GM19438 (cell line): Measurements from ENCODE around the gene INPP5D.
"Not testable (repeated sequence)": the region's sequence is repeated elsewhere in the genome, so short reads cannot be mapped to it uniquely, and the experiment has no call there.

Source experiments
- ATAC-seq: cut with Tn5 transposase; IDR thresholded peaks from one replicate; pipeline ENCODE4 v1.9.1; 2021; ENCODE audit warnings: low read depth; ENCODE audit not compliant: unreplicated experiment

INPP5D gene

DNA sequence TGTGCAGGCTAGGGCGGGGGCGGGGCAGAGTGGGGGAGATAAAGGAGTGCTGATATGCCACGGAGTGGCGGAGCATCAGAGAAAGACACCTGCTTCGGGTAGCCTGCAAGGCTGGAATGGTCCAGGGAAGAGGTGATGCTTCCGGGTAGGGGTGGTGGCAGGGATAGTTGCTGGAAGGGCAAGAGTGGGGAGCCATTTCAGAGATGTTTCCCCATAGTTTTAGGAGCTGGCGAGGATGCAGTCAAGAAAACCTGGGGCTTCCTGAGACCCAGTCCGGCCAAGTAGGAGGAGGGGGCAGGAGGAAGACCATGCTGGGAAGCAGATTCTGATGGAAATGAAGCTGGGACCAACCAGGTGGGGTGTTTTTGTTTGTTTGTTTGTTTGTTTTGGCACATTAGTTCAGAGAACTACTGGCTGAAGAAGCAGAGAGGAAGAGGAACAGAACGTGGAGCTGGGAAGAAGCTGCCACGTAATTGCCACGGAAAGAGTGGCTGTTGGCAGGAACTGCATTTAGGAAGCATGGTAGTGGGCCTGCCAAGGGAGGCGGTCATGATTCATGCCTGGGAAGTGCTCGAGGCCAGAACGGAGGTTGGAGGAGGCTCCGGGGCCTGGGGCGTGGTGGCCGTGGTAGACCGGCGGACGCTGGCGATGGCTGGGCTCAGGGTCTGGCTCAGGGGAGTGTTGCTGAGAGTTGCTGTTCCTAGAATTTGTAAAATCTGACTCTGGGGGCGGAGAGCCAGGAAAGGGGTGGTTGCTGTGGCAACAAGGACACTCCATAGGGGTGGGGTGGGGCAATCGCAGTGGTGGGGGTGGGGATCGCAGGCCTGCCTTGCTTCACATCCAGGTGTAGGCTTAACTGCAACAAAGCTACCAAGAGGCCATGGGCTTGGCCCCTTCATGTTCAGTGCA lies 8.6 kb upstream of the INPP5D start:
- ATAC-seq, result no peak

DNA sequence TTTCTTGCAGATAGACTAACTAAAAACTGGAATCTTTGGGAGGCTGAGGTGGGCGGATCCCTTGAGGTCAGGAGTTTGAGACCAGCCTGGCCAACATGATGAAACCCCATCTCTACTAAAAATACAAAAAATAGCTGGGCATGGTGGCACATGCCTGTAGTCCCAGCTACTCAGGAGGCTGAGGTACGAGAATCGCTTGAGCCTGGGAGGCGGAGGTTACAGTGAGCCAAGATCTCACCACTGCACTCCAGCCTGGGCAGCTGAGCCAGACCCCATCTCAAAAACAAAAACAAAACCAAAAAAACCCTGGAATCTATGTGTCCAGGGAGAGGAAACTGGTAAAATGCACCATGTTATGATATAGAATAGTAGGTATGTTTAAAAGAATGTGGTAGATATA lies 7.6 kb upstream of the INPP5D start:
- not testable (repeated sequence) for ATAC-seq

DNA sequence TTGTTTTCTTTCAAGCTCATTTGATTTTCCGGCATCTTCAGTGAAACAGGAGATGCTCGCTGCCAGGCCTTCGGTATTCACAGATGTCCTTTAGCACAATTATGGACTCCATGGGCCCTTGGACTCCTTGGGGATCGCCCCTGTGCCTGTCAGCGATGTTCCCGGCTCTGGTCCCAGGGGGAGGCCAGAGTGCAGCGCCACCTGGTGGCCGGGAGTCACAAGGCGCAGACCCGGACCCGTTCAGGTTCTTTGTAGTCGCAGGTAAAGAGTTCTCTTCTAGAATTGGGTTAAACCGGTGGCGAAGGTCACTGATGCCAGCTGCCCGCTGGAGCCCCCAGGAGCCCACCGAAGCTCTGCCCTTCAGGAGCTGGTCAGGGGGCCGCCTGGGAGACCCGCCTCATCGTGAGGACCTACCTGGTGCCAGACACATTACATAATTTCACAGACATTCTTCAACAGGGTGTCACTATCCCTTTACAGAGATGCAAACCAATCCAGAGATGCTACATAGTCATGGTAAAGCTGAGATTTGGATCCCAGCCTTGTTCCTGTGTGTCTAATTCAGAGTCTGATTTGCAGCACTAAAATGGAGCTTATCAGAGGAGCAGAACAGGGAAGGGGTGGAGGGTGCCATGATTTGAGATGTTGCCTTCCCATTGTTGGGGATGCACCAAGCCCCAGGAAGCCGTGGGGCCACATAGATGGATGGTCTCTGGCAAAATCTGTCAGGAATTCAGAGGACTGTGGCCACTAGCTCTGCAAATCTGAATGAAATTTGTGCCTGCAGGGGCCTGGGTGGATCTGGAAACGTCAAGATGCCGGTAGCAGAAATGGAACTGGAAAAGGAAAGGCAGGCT lies 6.0 kb upstream of the INPP5D start:
- ATAC-seq, result no peak

DNA sequence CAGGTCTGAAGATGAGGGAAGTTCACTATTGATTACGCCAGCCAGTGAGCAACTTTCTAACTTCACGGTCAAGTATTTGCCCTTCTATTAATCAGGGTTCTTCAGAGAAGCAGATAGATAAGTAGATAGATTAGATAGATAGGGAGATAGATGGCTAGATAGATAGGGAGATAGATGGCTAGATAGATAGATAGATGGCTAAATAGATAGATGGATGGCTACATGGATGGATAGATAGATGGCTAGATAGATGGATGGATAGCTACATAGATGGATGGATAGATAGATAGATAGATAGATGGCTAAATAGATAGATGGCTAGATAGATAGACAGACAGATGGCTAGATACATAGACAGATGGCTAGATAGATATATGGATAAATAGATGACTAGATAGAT lies 4.8 kb upstream of the INPP5D start:
- ATAC-seq, result no peak

DNA sequence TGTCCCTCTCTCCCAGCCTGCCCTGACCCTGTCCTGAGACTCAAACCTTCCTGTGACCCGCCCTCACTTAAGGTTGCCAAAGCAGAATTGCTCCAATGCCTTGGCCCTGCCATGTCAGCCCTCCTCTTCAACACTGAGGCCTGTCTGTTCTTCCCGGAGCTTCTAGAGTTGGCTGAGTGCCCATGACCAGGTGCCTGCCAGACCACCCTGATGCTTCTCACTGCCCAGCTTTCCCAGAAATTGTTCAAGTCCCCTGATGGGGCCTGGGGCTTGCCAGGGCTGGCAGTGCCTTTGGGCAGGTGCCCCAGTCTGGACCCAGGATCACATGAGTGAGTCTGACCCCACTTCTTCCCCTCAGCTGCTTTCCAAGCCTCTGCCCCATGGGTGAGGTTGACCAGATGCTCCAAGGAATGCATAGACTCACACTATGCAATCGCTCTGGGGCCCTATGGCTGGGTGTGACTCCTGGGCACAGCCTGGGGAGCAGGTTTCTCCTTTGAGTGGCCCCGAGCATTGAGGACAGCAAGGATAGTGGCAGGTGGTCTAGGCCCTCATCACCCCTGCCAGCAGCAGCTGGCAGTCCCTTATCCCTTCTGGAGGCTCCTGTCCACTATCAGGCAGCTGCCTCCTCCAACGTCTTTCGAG lies 3.1 kb upstream of the INPP5D start:
- no peak for ATAC-seq

DNA sequence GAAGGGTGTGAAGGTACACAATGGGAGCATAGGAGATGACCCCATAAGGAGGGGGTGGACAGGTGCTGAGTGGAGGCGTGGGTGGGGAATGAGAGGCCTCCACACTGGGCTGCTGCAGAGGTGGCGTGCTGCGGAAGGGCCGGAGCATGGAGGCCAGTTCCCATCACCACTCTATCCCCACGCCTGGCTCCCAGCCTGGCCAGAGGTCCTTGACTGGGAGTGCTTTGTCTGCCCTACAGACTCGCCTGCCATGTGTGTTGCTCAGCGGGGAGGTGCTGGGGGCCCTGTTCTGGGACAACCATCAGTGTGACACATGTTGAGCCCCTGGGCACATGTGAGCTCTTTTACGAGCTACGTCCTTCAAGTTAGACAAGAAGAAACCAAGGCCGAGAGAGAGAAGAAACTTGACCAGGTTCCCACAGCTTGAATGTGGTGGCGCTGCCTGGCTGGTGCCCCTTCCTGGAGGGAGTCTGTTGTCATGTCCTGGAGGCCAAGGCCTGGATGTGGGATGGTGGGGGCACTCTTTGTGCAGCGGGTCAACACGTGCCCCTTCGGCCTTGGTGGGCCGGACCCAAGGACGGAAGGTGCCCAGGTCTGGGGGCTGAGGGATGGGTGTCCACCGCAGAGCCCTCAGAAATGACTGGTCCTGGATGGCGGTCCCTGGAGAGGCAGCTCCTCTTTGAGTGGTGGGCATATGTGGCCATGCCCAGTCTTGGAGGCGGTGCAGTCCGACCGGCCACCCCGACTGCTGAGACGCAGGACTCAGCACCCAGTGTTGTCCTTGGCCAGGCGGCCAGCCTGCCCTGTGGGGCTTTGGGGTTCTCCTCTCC lies 1.2 kb upstream of the INPP5D start:
- ATAC-seq, result no peak

DNA sequence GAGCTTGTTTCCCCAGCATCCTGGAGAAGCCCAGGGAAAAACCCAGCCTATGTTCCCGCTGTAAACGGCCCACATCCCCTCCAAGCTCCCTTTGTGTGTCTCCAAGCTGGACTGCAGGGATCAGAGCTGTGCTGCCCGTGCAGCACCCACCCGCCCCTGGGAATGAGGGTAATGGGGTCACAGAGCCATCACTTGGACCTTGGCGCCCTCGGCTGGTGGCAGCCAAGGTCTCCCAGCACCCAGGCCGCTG lies 670 bp upstream of the INPP5D start:
- ATAC-seq, result no peak

DNA sequence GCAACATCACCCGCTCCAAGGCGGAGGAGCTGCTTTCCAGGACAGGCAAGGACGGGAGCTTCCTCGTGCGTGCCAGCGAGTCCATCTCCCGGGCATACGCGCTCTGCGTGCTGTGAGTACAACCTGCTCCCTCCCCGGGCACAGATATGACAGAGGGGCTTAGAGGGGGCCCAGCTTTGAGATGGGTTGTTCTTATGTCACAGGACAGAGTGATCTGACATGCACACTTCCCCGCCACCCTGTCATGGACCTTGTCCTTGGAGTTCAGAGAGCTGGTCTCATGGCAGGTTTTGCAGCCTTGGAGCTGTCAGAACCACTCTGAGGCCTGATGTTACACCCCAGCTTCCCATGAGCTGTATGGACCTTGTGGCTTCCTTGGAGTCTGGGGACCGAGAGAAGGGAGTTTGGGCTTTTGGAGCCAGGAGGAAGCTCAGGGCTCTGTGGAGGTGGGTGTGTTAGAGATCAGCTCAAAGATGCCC lies 398 bp downstream of the INPP5D start:
- ATAC-seq, result no peak

DNA sequence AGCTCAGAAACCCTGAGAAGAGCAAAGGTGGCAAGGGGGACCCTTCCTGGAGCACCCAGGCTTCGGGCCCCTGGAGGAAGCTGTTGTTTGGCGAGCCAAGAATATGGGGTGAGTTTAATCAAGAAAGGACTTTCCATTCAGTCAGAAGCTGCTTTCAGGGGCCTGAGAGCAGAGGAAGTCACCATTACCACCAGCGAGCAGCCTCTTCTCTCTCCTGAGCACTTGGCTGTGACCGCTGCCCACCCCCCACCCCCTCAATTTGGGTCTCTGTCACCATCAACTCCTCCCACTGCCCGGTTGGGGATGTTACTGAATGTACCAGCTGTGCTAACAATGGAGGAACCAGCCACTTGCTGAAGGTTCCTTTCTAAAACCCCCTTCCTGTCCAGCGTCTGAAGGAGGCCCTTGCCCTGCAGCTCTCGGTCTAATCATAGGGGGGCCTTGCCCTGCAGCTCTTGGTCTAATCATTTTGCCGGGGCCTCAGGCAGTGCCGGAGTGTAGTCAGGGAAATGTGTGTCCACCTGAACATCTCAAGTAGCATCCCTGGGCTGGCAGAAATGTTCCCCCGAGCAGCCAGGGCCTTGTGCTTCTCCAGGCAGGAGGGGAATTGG lies 943 bp downstream of the INPP5D start:
- no peak for ATAC-seq

DNA sequence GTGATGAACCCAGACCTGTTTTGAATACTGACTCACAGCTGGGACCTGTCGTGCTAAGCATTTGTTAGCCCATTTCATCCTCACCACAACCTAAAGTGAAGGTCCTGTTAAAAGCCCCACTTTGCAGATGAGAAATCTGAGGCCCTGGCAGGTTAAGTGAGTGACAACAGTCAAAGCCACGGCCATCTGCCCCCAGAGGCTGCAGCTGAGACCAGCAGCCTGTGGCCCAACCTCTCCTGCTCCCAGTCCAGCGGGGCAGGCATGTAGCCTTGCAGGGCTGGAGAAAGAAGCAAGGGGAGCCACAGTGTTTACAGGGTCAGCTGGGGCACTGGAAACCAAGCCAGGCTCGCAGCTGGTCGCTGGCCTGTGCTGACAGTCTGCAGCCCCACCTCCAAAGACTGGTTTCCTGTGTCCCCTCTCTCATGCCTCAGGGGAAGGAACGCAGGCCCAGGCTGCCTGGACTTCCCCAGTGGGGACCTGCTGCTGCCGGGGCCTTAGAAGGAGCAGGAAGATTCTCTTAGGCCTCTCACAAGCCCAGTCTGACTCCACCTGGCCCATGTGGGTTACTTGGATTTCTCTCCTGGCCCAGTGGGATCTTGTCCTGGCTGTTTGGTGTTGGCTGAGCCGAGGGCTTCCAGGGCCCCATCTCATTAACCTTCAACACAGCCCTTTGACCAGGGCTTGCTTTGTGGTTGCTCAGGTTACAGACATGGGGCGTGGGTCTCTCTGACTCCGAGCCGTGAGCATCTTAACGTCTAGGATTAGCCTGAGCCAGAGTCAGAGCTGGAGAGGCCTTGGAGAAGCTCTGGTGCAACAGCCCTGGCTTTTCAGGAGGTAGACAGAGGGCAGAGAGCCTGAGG lies 1.7 kb downstream of the INPP5D start:
- ATAC-seq, result no peak

DNA sequence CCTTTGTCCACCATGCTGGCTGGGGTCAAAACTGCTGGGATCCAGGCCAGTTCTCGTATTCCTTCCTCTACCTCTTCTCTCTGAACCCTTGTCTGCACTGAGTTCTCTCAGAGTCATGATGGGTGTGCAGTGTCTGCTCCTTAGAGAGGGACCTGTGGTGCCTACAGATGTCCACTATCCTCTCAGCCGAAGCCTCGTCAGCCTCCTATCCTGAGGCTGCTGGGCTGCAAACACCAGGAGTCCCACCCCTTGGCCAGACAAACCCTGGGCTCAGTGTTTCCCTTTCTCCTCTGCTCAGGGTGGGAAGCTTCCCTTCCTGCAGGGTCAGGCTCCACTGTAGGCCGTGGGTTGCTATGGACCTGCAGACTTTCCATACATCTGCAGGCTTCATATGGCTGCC lies 2.3 kb downstream of the INPP5D start:
- ATAC-seq, result no peak

DNA sequence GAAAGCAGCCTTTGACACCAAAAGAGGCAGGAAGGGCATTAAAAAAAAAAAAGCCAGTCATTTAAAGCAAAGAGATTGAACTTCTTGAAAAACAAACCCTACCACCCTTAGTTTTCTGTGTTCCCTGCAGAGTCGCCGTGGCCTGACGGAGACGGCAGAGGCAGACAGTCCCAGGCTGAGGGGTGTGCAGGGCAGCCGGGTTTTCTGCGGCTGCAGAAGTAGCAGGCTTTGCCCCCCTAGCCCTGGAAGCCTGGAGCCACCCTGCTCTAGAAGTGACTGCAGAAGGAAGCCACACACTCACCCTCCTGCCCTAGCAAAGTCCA lies 2.8 kb downstream of the INPP5D start:
- ATAC-seq, result no peak

DNA sequence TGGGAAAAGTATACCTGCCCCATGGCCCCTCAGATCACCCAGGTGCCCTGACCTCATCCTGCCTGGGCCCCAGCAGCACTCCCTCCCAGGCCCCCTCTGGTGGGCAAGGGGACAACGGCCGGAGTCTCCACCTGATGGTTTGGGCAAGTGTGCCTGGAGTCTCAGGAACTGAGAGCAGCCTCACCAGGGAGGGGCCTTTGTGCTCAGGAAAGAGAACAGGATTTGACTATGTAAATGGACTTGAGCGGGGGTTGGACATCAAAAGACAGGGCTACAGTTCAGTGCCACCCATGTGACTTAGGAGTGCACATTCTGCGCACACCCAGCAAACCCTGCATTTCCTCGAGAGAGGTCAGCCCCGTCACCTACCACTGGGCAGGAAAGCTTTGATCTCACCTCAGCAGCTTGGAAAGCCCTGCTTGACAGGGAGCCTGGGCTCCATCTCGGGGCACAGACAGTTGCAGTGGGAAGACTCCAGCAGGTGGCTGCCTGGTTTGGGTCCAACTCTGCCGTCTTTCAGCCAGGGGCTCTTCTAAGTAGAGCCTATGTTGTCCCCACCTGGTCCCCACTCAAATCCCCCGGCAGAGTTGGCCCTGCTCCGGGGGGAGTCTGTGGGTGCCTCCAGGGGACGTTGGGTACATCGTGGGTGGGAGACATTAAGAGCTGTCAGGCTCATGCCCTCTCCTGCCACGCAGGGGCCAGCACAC lies 3.3 kb downstream of the INPP5D start:
- peak; percentile 38 for ATAC-seq

DNA sequence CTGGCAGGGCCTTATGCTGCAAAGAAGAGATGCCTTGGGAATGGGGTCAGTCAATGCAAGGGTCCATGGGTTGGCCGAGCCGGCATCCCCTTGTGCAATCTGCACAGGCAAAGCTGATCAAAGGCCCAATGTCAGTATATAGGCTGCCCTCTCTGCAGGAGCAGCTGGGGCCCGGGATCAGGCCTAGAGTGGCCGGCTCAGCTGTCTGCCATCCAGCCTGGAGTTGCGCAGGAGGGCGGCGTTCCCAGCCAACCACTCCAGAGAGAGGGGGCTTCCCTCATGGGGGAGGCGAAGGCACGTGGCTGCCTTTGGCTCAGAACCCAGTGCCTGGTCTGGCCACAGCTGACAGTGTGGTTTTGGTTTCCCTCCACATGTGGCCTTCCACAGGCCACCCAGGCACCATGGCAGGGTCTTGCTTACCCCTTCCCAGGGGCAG lies 3.9 kb downstream of the INPP5D start:
- ATAC-seq, result no peak

DNA sequence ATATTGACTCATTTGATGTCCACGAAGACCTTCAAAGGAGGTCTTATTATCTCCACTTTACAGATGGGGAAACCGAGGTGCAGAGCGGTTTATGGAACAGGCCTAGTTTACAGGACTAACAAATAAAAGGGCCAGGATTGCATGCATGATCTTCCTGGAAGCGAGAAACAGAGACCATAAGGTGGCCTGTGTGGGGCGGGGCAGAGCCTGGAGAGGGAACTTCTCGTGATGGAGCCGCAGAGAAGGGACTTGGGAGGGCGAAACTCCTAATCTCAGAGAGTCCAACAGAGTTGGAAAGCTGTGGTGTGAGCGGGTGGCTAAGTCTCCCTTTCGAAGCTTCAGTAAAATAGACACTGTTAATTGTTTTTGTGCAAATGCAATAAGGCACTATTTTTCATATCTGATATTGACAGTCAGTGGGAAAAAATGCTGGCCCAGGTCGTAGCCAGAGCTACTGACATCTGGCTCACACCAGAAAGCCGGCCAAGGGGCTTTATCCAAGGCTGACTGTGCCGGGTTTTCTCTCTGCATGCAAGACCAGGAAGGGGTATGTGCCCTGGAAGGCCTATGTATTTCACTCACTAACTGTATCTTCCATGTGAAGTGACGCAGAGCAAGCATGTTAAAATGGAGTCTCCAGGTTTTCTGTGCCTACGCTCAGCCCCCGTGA lies 4.5 kb downstream of the INPP5D start:
- no peak for ATAC-seq

DNA sequence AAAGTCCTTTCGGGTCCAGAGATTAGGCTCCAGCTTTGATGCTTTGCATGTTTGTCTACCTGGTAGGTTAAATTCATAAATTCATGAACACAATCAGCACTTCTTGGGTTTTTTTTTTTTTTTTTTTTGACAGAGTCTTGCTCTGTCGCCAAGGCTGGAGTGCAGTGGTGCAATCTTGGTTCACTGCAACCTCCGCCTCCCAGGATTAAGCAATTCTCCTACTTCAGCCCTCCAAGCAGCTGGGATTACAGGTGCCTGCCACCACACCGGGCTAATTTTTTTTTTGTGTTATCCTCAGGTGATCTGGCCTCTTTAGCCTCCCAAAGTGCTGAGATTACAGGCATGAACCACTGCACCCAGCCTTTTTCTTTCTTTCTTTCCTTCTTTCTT lies 5.1 kb downstream of the INPP5D start:
- ATAC-seq, result not testable (repeated sequence)

DNA sequence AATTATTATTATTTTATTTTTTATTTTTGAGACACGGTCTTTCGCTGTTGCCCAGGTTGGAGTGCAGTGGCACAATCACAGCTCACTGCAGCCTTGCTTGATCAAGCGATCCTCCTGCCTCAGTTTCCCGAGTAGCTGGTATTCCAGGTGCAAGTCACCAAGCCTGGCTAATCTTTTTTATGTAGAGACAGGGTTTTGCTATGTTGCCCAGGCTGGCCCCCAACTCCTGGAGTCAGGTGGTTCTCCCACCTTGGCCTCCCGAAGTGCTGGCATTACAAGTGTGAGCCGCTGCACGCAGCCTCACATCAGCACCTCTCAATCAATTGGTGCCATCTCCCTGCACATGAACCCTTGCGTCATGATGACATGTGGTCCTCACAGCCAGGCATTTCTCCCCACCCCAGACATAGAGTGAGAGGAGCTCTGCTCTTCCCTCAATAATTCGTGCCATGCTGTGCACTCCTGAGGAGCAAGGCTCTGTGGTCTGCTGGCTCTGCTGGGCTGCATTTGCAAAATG lies 5.9 kb downstream of the INPP5D start:
- ATAC-seq, result no peak
